ENCODE results near the gene ZNF343. TPM values are rescaled to one million over a fixed set of nuclear protein-coding genes. Genes with fewer than 3 reads are reported as not detected.

The ZNF343 gene
- total RNA-seq, 1 experiment from 2014 or later, result 13.4 TPM

GRCh38 chr20:2469991-2470422 is 38.7 kb downstream of the ZNF343 start:
- Histone ChIP-seq H3K4me3 (ENCODE audit: low read depth in 2 of 2, low read length in 2 of 2) (peak overlapping the region; percentile 68 to 90), H3K27ac (ENCODE audit: low read length) (peak overlapping the region; percentile 97), H3K9me3 (ENCODE audit: control insufficient read depth, insufficient read depth, low read depth, low read length) (no peaks in the 10 kb centered on the region), H3K36me3 (ENCODE audit: control insufficient read depth, insufficient read depth, low read length) (peaks cover 35% of the 10 kb centered on the region), H3K4me1 (ENCODE audit: control insufficient read depth, insufficient read depth, low read length) (peaks cover 14% of the 10 kb centered on the region), H3K27me3 (ENCODE audit: control insufficient read depth, insufficient read depth, low read length) (no peaks in the 10 kb centered on the region)
- intact Hi-C loops (cut with micrococcal nuclease; ENCODE audit: unreplicated experiment), result no loop called here
- ATAC-seq (peak; percentile 57), DNase-seq (ENCODE audit: low read depth, low spot score) (no peak)
- in situ Hi-C loops (cut with HindIII; ENCODE audit: low pct_unique_long_range_greater_than_20kb, low sequenced_read_pairs), result no loop called here
- TF ChIP-seq SIN3A (IDR thresholded peaks at IDR 0.05; ENCODE audit: borderline replicate concordance, insufficient read depth, low read depth, low read length), result no peak
- TF ChIP-seq, protein P1, sequence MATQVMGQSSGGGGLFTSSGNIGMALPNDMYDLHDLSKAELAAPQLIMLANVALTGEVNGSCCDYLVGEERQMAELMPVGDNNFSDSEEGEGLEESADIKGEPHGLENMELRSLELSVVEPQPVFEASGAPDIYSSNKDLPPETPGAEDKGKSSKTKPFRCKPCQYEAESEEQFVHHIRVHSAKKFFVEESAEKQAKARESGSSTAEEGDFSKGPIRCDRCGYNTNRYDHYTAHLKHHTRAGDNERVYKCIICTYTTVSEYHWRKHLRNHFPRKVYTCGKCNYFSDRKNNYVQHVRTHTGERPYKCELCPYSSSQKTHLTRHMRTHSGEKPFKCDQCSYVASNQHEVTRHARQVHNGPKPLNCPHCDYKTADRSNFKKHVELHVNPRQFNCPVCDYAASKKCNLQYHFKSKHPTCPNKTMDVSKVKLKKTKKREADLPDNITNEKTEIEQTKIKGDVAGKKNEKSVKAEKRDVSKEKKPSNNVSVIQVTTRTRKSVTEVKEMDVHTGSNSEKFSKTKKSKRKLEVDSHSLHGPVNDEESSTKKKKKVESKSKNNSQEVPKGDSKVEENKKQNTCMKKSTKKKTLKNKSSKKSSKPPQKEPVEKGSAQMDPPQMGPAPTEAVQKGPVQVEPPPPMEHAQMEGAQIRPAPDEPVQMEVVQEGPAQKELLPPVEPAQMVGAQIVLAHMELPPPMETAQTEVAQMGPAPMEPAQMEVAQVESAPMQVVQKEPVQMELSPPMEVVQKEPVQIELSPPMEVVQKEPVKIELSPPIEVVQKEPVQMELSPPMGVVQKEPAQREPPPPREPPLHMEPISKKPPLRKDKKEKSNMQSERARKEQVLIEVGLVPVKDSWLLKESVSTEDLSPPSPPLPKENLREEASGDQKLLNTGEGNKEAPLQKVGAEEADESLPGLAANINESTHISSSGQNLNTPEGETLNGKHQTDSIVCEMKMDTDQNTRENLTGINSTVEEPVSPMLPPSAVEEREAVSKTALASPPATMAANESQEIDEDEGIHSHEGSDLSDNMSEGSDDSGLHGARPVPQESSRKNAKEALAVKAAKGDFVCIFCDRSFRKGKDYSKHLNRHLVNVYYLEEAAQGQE (IDR thresholded peaks at IDR 0.05; ENCODE audit: insufficient read depth in 1 of 2, low read depth in 2 of 2, low read length in 1 of 2), result no peak
- TF ChIP-seq CTCF (IDR thresholded peaks at IDR 0.05), result no peak
- no peak for TF ChIP-seq POLR2AphosphoS5 (IDR thresholded peaks at IDR 0.05; ENCODE audit: low read depth, low read length)
- no peak for TF ChIP-seq TCF7L2 (IDR thresholded peaks at IDR 0.05; ENCODE audit: low read depth, low read length)
- ChIA-PET CTCF (interaction anchor here (0.6 kb wide), 1 partner anchor 204 kb away, joined by 8 read pairs; no protein-coding TSS in a partner anchor), POLR2A (interaction anchor here (0.5 to 1.8 kb wide), 2 partner anchors 182 to 610 kb away, joined by 3 to 4 read pairs; no protein-coding TSS in a partner anchor)
- BruUV-seq (replicated peaks), result no TSS peak

DNA sequence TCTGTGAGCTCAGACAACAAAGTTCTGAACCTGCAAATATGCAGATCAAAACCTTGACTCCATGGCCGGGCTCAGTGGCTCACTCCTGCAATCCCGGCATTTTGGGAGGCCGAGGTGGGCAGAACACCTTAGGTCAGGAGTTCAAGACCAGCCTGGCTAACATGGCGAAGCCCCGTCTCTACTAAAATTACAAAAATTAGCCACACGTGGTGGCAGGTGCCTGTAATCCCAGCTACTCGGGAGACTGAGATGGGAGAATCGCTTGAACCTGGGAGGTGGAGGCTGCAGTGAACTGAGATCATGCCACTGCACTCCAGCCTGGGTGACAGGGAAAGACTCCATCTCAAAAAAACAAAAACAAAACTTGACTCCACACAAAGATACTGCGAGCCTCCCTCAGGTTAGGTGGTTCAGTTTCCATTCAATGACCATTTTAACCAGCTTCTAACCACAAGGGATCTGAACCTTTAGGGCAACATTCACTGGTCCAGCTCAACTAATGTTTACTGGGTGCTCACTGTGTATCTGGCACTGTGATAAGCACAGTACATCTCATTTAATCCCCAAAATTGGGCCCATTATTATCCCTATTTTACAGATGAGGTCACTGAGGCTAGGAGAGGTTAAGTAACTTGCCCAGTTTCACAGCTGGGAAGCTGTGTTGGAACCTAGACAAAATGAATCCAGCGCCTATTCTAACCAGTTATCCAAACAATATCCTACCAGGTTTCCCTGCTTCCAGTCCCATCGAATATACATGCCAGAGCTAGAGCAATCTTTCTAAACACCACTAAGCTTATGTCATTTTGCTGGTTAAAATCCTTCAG is 39.9 kb downstream of the ZNF343 start:
- H3K4me3 ChIP-seq (ENCODE audit: low read depth in 2 of 2, low read length in 2 of 2), result peak overlapping the region; percentile 68 to 90
- peaks cover 47% of the 10 kb centered on the region for H3K36me3 ChIP-seq (ENCODE audit: control insufficient read depth, insufficient read depth, low read length)
- BruUV-seq (replicated peaks), result no TSS peak
- POLR2A ChIA-PET, result no interaction called here
- in situ Hi-C loops (cut with HindIII; ENCODE audit: low pct_unique_long_range_greater_than_20kb, low sequenced_read_pairs) (no loop called here), intact Hi-C loops (cut with micrococcal nuclease; ENCODE audit: unreplicated experiment) (no loop called here)
- no peaks in the 10 kb centered on the region for H3K9me3 ChIP-seq (ENCODE audit: control insufficient read depth, insufficient read depth, low read depth, low read length)
- H3K27ac ChIP-seq (ENCODE audit: low read length), result peak overlapping the region; percentile 97
- TF ChIP-seq TCF7L2 (IDR thresholded peaks at IDR 0.05; ENCODE audit: low read depth, low read length) (no peak), CTCF (IDR thresholded peaks at IDR 0.05) (no peak), POLR2AphosphoS5 (IDR thresholded peaks at IDR 0.05; ENCODE audit: low read depth, low read length) (no peak), SIN3A (IDR thresholded peaks at IDR 0.05; ENCODE audit: borderline replicate concordance, insufficient read depth, low read depth, low read length) (no peak)
- TF ChIP-seq, protein P1 (IDR thresholded peaks at IDR 0.05; ENCODE audit: insufficient read depth in 1 of 2, low read depth in 2 of 2, low read length in 1 of 2), result no peak
- ATAC-seq (no peak), DNase-seq (ENCODE audit: low read depth, low spot score) (no peak)
- peaks cover 14% of the 10 kb centered on the region for H3K4me1 ChIP-seq (ENCODE audit: control insufficient read depth, insufficient read depth, low read length)
- H3K27me3 ChIP-seq (ENCODE audit: control insufficient read depth, insufficient read depth, low read length), result no peaks in the 10 kb centered on the region
- CTCF ChIA-PET, result no interaction called here
